Measurements from ENCODE around the gene ANKFN1.

DNA sequence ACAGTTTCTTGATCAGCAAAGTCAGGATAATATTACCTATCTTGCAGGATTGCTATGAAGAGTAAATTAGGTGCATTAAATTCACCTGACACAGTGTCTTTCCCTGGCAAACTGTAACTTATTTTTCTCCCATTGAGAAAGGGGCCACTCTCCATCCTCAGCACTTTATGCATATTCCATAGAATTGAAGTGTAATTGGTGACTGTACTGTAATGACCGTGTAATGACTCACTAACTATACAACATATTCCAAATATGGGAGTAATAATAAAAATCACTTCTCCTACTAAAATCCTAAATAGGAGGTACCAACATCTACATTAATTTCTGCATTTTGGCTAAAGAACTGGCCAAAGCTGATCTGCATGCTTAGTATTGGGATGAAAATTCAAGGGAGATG is 298.4 kb downstream of the ANKFN1 start:
- TF ChIP-seq, protein P1, sequence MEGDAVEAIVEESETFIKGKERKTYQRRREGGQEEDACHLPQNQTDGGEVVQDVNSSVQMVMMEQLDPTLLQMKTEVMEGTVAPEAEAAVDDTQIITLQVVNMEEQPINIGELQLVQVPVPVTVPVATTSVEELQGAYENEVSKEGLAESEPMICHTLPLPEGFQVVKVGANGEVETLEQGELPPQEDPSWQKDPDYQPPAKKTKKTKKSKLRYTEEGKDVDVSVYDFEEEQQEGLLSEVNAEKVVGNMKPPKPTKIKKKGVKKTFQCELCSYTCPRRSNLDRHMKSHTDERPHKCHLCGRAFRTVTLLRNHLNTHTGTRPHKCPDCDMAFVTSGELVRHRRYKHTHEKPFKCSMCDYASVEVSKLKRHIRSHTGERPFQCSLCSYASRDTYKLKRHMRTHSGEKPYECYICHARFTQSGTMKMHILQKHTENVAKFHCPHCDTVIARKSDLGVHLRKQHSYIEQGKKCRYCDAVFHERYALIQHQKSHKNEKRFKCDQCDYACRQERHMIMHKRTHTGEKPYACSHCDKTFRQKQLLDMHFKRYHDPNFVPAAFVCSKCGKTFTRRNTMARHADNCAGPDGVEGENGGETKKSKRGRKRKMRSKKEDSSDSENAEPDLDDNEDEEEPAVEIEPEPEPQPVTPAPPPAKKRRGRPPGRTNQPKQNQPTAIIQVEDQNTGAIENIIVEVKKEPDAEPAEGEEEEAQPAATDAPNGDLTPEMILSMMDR (IDR thresholded peaks at IDR 0.05 in 2 of 3, conservative IDR thresholded peaks at IDR 0.05 in 1 of 3; ENCODE audit: control insufficient read depth in 2 of 3, extremely low read depth in 1 of 3, insufficient read depth in 1 of 3, low read depth in 3 of 3, low read length in 3 of 3), result no peak
- TF ChIP-seq BCL11A (IDR thresholded peaks at IDR 0.05; ENCODE audit: low read depth, low read length) (no peak), NFYA (IDR thresholded peaks at IDR 0.05; ENCODE audit: borderline replicate concordance, low read depth, low read length) (no peak), POLR2A (IDR thresholded peaks at IDR 0.05; ENCODE audit: low read depth, low read length) (no peak), MYC (IDR thresholded peaks at IDR 0.05; ENCODE audit: insufficient read depth, insufficient read length, insufficient replicate concordance, low read length, severe bottlenecking) (no peak), TCF7 (IDR thresholded peaks at IDR 0.05; ENCODE audit: borderline replicate concordance) (no peak), RAD21 (IDR thresholded peaks at IDR 0.05; ENCODE audit: insufficient read depth, low read depth, low read length) (no peak), ZNF274 (IDR thresholded peaks at IDR 0.05; ENCODE audit: insufficient read depth, insufficient read length) (no peak), JUND (IDR thresholded peaks at IDR 0.05; ENCODE audit: low read depth, low read length) (no peak), EZH2 (IDR thresholded peaks at IDR 0.05; ENCODE audit: borderline replicate concordance, control insufficient read depth, low read depth, low read length) (no peak), BHLHE40 (IDR thresholded peaks at IDR 0.05; ENCODE audit: borderline replicate concordance in 1 of 2, low read depth in 2 of 2, low read length in 1 of 2) (no peak), SIN3A (IDR thresholded peaks at IDR 0.05; ENCODE audit: low read depth, low read length) (no peak), CHD4 (IDR thresholded peaks at IDR 0.05) (no peak), PAX5 (IDR thresholded peaks at IDR 0.05; ENCODE audit: borderline replicate concordance, low read depth, low read length) (no peak)
